Measurements from ENCODE around the gene SAPCD2. TPM values are rescaled to one million over a fixed set of nuclear protein-coding genes. Genes with fewer than 3 reads are reported as not detected.
A peak's percentile ranks its signal among the peaks of the same experiment; 100 is the strongest.

The SAPCD2 gene
- total RNA-seq, 1 donor from 2014 or later, result 15.3 TPM

GRCh38 chr9:137082222-137082924 lies 12.0 kb upstream of the SAPCD2 start:
- Mint-ChIP-seq H3K4me3 (ENCODE audit: low read depth) (no peak overlapping the region), H3K36me3 (ENCODE audit: insufficient read depth) (no peaks in the 10 kb centered on the region), H3K27ac (no peak overlapping the region), H3K4me1 (ENCODE audit: low read depth) (peaks cover 3% of the 10 kb centered on the region), H3K27me3 (peaks cover 39% of the 10 kb centered on the region), H3K9me3 (ENCODE audit: low read depth) (no peaks in the 10 kb centered on the region)
- DNase-seq (ENCODE audit: low spot score, unreplicated experiment), result no peak
- TF ChIP-seq CTCF (IDR thresholded peaks at IDR 0.05; ENCODE audit: unreplicated experiment), result no peak

GRCh38 chr9:137080260-137081122 lies 10.1 kb upstream of the SAPCD2 start:
- no peaks in the 10 kb centered on the region for H3K36me3 Mint-ChIP-seq (ENCODE audit: insufficient read depth)
- H3K27ac Mint-ChIP-seq, result no peak overlapping the region

GRCh38 chr9:137079401-137079787 lies 9.0 kb upstream of the SAPCD2 start:
- TF ChIP-seq CTCF (IDR thresholded peaks at IDR 0.05; ENCODE audit: unreplicated experiment), result no peak
- Mint-ChIP-seq H3K9me3 (ENCODE audit: low read depth) (no peaks in the 10 kb centered on the region), H3K27me3 (peaks cover 55% of the 10 kb centered on the region), H3K4me3 (ENCODE audit: low read depth) (no peak overlapping the region), H3K36me3 (ENCODE audit: insufficient read depth) (no peaks in the 10 kb centered on the region), H3K4me1 (ENCODE audit: low read depth) (no peaks in the 10 kb centered on the region), H3K27ac (no peak overlapping the region)
- no peak for DNase-seq (ENCODE audit: low spot score, unreplicated experiment)

More at GRCh38 chr9:137080260-137081122, 10.1 kb upstream of the SAPCD2 start:
- DNase-seq (ENCODE audit: low spot score, unreplicated experiment), result no peak
- no peaks in the 10 kb centered on the region for H3K9me3 Mint-ChIP-seq (ENCODE audit: low read depth)
- H3K4me1 Mint-ChIP-seq (ENCODE audit: low read depth), result no peaks in the 10 kb centered on the region
- no peak for TF ChIP-seq CTCF (IDR thresholded peaks at IDR 0.05; ENCODE audit: unreplicated experiment)
- peaks cover 47% of the 10 kb centered on the region for H3K27me3 Mint-ChIP-seq
- H3K4me3 Mint-ChIP-seq (ENCODE audit: low read depth), result no peak overlapping the region

GRCh38 chr9:137078701-137079400 lies 8.5 kb upstream of the SAPCD2 start:
- no peak for DNase-seq (ENCODE audit: low spot score, unreplicated experiment)
- Mint-ChIP-seq H3K27me3 (peaks cover 57% of the 10 kb centered on the region), H3K27ac (no peak overlapping the region), H3K4me1 (ENCODE audit: low read depth) (no peaks in the 10 kb centered on the region), H3K9me3 (ENCODE audit: low read depth) (no peaks in the 10 kb centered on the region), H3K4me3 (ENCODE audit: low read depth) (peak overlapping the region; percentile 47), H3K36me3 (ENCODE audit: insufficient read depth) (no peaks in the 10 kb centered on the region)
- no peak for TF ChIP-seq CTCF (IDR thresholded peaks at IDR 0.05; ENCODE audit: unreplicated experiment)
